Bronchial epithelial cell (primary cell): Measurements from ENCODE around the gene NUDT22. TPM values are rescaled to one million over a fixed set of nuclear protein-coding genes. Genes with fewer than 3 reads are reported as not detected.

Source experiments
- DNase-seq: peaks from one replicate; pipeline ENCODE4 v3.0.0-alpha.2; 2010; ENCODE audit warnings: low read depth
- FAIRE-seq: peaks from 2 replicates; lab custom pipeline; 2011; peaks lifted over from hg19 to GRCh38; lab: Jason Lieb, UNC
- H3K27me3 ChIP-seq: 2 replicates; pipeline ENCODE4 v1.5.1; 2011; ENCODE audit warnings: low read length; ENCODE audit not compliant: control insufficient read depth, insufficient read depth
- H3K36me3 ChIP-seq: 2 replicates; pipeline ENCODE4 v1.5.1; 2011; ENCODE audit warnings: low read length; ENCODE audit not compliant: control insufficient read depth, insufficient read depth
- H3K4me3 ChIP-seq: 2 replicates; pipeline ENCODE4 v1.5.1; 2011; ENCODE audit warnings: mild to moderate bottlenecking, low read depth, low read length, control low read depth
- total RNA-seq: library from RNA; depleted of rRNA; stranded (reverse); fragments of >200 nt; gene quantifications from 2 replicates; pipeline ENCODE4 v1.2.1, GENCODE V29; 2014
- TF ChIP-seq, protein P1 (sequence below): IDR thresholded peaks from 2 replicates; pipeline ENCODE4 v1.5.1; 2011; ENCODE audit warnings: mild to moderate bottlenecking, moderate library complexity, low read length, control low read depth, inconsistent platforms; ENCODE audit not compliant: insufficient read depth, severe bottlenecking

The NUDT22 gene, protein sequence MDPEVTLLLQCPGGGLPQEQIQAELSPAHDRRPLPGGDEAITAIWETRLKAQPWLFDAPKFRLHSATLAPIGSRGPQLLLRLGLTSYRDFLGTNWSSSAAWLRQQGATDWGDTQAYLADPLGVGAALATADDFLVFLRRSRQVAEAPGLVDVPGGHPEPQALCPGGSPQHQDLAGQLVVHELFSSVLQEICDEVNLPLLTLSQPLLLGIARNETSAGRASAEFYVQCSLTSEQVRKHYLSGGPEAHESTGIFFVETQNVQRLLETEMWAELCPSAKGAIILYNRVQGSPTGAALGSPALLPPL
- total RNA-seq = 57.9 and 75.0 TPM in 2 replicates

DNA sequence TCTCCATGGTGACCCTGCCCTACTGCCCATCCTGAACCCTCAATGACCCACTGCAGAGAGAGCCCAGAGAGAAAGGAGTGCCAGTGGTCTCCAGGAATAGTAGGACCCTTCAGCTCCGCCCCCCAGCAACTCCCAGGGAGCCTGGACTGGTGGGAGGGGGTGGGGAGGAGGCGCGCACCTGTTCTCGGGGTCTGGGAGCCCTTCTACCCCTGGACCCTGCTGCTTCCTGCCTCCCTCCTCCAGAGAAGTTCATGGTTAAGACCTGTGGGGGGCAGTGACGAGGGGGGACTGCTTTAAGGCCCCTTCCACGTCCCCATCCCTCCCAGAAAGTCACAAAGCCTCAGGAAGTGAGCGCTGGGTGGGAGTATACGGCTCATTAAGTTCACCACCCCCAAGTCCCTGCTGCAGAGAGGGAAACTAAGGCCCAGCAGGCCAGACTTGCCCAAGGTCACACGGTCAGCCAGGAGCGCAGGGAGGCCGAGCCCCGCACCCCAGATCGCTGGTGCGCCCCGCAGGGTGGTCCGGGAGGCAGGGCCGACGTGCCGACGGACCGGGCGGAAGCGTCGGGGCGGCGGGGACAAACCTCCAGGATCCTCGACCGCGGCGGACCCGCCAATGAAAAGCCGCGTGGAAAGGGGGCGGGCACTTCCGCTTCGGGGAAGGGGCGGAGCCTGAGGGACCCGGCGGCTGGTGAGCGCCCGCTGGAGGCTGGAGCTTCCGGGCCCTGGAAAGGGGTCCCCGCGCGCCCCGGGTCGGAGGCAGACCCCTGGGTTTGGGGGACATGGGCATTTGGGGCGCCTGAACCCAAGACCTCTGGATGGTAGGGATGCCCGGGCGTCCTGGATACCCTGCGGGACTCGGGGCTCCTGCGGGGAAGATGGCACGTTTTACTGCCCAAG lies at the start of gene NUDT22, which contains the start of gene TRPT1:
Gene NUDT22, plus strand, starts transcription at position 667 of the 899 bp plus-strand sequence. CDS start 379 bp downstream, outside the sequence.
Gene TRPT1, minus strand, starts transcription at position 579 of the 899 bp plus-strand sequence. Its CDS starts 326 bp downstream, at position 253.
- peak; percentile 53 for DNase-seq
- Histone ChIP-seq H3K36me3 (peaks cover 11% of the 10 kb centered on the region), H3K4me3 (peak within 1 kb of the TSS; percentile 65), H3K27me3 (no peaks in the 10 kb centered on the region)
- TF ChIP-seq, protein P1, sequence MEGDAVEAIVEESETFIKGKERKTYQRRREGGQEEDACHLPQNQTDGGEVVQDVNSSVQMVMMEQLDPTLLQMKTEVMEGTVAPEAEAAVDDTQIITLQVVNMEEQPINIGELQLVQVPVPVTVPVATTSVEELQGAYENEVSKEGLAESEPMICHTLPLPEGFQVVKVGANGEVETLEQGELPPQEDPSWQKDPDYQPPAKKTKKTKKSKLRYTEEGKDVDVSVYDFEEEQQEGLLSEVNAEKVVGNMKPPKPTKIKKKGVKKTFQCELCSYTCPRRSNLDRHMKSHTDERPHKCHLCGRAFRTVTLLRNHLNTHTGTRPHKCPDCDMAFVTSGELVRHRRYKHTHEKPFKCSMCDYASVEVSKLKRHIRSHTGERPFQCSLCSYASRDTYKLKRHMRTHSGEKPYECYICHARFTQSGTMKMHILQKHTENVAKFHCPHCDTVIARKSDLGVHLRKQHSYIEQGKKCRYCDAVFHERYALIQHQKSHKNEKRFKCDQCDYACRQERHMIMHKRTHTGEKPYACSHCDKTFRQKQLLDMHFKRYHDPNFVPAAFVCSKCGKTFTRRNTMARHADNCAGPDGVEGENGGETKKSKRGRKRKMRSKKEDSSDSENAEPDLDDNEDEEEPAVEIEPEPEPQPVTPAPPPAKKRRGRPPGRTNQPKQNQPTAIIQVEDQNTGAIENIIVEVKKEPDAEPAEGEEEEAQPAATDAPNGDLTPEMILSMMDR = peak; percentile 32
- FAIRE-seq = no peak

DNA sequence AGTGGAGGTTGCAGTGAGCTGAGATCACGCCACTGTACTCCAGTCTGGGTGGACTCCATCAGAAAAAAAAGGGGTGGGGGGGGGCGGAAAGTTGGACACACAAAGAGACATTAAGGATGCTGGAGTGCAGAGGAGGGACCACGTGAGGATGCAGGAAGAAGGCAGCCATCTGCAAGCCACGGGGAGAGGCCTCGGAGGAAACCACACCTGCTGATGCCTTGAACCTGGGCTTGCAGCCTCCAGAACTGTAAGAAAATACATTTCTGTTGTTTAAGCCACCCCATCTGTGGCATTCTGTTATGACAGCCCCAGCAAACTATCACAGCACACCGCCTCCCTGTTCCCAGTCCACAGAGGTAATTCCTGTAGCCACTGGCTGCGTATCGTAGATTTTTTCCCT lies 49.3 kb upstream of the NUDT22 start:
- TF ChIP-seq, protein P1 = no peak
- no peak for FAIRE-seq
- Histone ChIP-seq H3K36me3 (no peaks in the 10 kb centered on the region), H3K4me3 (no peak overlapping the region), H3K27me3 (no peaks in the 10 kb centered on the region)
- DNase-seq = no peak

DNA sequence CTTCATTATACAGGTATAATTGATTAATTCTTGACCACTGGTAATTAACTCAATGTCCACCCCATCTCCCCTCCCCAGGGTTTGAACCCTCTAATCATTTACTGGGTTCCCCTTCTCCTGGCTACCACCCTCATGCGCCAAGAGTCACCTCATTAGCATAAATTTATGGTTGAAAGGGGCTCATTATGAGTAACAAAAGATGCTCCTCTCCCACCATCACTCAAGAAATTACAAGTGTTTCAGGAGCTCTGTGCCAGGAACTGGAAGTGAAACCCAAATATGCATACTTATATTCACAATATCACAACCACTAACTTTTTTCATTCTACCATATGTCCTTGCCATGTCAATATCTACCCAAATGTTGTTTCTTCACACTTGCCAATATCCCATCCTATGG lies 47.9 kb upstream of the NUDT22 start:
- no peak overlapping the region for H3K4me3 ChIP-seq
- DNase-seq (no peak), FAIRE-seq (no peak)
- no peaks in the 10 kb centered on the region for H3K27me3 ChIP-seq
- TF ChIP-seq, protein P1 = no peak
- no peaks in the 10 kb centered on the region for H3K36me3 ChIP-seq

DNA sequence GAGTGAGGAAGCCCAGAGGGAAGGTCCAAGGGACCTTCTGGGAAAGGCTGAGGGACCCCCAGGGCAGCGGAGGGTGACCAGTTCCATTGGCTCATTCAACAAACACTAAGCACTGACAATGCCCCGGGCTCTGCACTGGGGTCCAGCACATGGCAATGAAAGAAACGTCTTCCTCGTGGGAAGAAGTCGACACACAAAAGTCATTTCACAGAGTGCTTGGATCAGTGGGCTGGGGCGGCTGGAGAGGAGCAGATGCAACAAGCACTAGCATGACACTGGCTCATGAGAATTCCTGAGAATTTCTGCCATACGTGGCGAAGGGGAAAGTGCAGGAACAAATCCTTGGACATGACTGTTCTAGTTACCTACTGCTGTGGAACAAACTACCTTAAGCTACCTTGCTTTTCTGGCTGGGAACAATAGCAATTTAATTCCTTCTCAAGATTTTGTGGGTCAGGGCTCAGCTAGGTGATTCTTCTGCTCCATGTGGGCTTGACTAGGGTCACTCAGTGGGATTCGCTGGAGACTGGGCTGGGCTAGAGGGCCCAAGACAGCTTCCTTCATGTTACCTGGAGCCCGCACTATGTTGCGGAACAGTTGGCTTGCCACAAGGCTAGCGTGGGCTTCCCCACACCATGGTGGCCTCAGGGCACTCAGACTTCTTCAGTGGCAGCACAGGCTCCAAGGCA lies 47.0 kb upstream of the NUDT22 start:
- TF ChIP-seq, protein P1 = no peak
- DNase-seq = no peak
- no peaks in the 10 kb centered on the region for H3K27me3 ChIP-seq
- no peak for FAIRE-seq
- no peak overlapping the region for H3K4me3 ChIP-seq
- H3K36me3 ChIP-seq = no peaks in the 10 kb centered on the region

DNA sequence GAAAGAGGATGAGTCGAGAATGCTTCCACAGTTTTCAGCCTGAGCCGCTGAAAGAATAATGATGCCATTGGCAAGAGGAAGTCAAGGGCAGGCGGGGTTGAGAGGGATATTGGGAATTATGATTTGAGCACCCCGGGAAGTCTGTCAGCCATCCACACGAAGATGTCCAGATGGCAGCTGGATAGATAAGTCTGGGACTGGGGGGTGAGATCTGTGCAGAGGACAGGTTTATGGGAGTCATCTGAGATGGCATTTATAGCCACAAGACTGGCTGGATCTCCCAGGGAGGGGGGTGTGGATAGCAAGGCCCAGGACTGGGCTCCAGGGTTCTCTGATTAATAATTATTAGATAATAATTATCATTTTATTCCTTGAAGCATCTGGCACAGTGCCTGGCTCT lies 45.2 kb upstream of the NUDT22 start:
- Histone ChIP-seq H3K36me3 (no peaks in the 10 kb centered on the region), H3K4me3 (no peak overlapping the region), H3K27me3 (no peaks in the 10 kb centered on the region)
- TF ChIP-seq, protein P1 = no peak
- no peak for FAIRE-seq
- no peak for DNase-seq
